PC-9 (cell line): ENCODE results near the gene SLC4A11.

Experiments used
- EZH2 ChIP-seq: fragments of 200-600 bp; sonication (generic); IDR thresholded peaks from 2 replicates; pipeline ENCODE4 v1.8.0; 2017; ENCODE audit warnings: antibody characterized with exemption, low read depth
- TF ChIP-seq, protein P1 (sequence below): fragments of 200-600 bp; sonication (generic); conservative IDR thresholded peaks from 2 replicates; pipeline ENCODE4 v1.6.1; 2017; ENCODE audit warnings: mixed run types, antibody characterized with exemption, mild to moderate bottlenecking, moderate library complexity

- TF ChIP-seq, protein P1, sequence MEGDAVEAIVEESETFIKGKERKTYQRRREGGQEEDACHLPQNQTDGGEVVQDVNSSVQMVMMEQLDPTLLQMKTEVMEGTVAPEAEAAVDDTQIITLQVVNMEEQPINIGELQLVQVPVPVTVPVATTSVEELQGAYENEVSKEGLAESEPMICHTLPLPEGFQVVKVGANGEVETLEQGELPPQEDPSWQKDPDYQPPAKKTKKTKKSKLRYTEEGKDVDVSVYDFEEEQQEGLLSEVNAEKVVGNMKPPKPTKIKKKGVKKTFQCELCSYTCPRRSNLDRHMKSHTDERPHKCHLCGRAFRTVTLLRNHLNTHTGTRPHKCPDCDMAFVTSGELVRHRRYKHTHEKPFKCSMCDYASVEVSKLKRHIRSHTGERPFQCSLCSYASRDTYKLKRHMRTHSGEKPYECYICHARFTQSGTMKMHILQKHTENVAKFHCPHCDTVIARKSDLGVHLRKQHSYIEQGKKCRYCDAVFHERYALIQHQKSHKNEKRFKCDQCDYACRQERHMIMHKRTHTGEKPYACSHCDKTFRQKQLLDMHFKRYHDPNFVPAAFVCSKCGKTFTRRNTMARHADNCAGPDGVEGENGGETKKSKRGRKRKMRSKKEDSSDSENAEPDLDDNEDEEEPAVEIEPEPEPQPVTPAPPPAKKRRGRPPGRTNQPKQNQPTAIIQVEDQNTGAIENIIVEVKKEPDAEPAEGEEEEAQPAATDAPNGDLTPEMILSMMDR: no peak
- TF ChIP-seq EZH2: no peak
These were observed 28.6 kb downstream of the SLC4A11 start for GRCh38 chr20:3210346-3210745.
